ENCODE measurements around the gene CHIT1.

CHIT1 gene

GRCh38 chr1:203214871-203215270, 14.6 kb downstream of the CHIT1 start:
- H3K27ac ChIP-seq, result no peak overlapping the region
- TF ChIP-seq CTCF (conservative IDR thresholded peaks at IDR 0.05), result no peak
- no peak for TF ChIP-seq ZFX (IDR thresholded peaks at IDR 0.05)

- no peak for TF ChIP-seq ZFX (IDR thresholded peaks at IDR 0.05)
- no peak for TF ChIP-seq CTCF (conservative IDR thresholded peaks at IDR 0.05)
These were observed 16.3 kb downstream of the CHIT1 start for GRCh38 chr1:203213126-203213525.

GRCh38 chr1:203211812-203212211, 17.7 kb downstream of the CHIT1 start:
- TF ChIP-seq ZFX (IDR thresholded peaks at IDR 0.05) (no peak), CTCF (conservative IDR thresholded peaks at IDR 0.05) (no peak)
- no peak overlapping the region for H3K27ac ChIP-seq

More at GRCh38 chr1:203213126-203213525, 16.3 kb downstream of the CHIT1 start:
- H3K27ac ChIP-seq, result no peak overlapping the region

- no peak for TF ChIP-seq CTCF (conservative IDR thresholded peaks at IDR 0.05)
- no peak for TF ChIP-seq ZFX (IDR thresholded peaks at IDR 0.05)
- H3K27ac ChIP-seq, result no peak overlapping the region
These were observed 18.5 kb downstream of the CHIT1 start for GRCh38 chr1:203210988-203211387.

GRCh38 chr1:203210350-203210749, 19.1 kb downstream of the CHIT1 start:
- TF ChIP-seq CTCF (conservative IDR thresholded peaks at IDR 0.05) (no peak), ZFX (IDR thresholded peaks at IDR 0.05) (no peak)
- no peak overlapping the region for H3K27ac ChIP-seq

GRCh38 chr1:203208181-203208580, 21.3 kb downstream of the CHIT1 start:
- no peak overlapping the region for H3K27ac ChIP-seq
- TF ChIP-seq CTCF (conservative IDR thresholded peaks at IDR 0.05) (no peak), ZFX (IDR thresholded peaks at IDR 0.05) (no peak)

- H3K27ac ChIP-seq, result no peak overlapping the region
- TF ChIP-seq ZFX (IDR thresholded peaks at IDR 0.05) (no peak), CTCF (conservative IDR thresholded peaks at IDR 0.05) (no peak)
These were observed 21.7 kb downstream of the CHIT1 start for GRCh38 chr1:203207751-203208150.

All from C4-2B (cell line).